ENCODE data around the gene PANX1.

DNA sequence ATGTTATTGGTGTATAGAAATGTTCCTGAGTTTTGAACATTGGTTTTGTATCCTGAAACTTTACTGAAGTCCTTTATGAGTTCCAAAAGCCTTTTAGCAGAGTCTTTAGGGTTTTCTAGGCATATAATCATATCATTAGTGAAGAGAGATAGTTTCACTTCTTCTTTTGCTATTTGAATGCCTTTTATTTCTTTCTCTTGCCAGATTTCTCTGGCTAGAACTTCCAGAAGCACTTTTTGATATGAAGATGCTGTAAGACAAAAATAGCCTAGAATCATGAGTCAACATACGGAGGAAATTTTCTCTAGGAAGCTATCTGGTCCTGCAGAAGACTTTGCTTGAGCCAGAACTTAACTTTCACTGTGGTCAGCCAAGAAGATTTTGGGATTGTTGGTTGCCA is 89.1 kb downstream of the PANX1 start:
- TF ChIP-seq GATA3 (IDR thresholded peaks at IDR 0.05; ENCODE audit: low read depth, low read length) (no peak), GATA2 (IDR thresholded peaks at IDR 0.05; ENCODE audit: low read depth, low read length) (no peak)
